22Rv1 (cell line): Measurements from ENCODE around the gene WDR44.

Experiments
- H3K27ac ChIP-seq: fragments of 450-650 bp; 2 replicates; pipeline ENCODE4 v1.5.1; 2017
- ZFX ChIP-seq: fragments of 450-650 bp; IDR thresholded peaks from 2 replicates; pipeline ENCODE4 v1.6.1; 2017; ENCODE audit warnings: antibody characterized with exemption, borderline replicate concordance
- TF ChIP-seq, protein P1 (sequence below): fragments of 450-650 bp; IDR thresholded peaks from 2 replicates; pipeline ENCODE4 v1.5.1; 2017; ENCODE audit warnings: mild to moderate bottlenecking

WDR44 gene

DNA sequence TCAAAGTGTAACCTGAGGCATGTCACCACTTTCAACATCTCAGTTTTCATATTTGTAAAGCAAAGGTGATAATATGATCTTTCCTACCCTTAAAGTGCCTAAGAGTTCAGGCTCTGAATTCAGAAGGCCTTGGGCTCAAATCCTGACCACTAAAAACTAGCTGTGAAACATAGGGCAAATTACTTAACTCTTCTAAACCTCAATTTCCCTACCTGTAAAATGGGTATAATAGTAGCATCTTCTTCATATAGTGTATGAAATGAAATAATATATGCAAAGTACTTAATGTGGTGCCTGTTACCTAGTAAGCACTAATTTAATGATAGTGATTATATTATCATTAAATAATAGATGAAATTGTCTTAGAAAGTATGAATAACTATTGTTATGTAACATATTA lies 7.0 kb upstream of the WDR44 start:
- TF ChIP-seq, protein P1, sequence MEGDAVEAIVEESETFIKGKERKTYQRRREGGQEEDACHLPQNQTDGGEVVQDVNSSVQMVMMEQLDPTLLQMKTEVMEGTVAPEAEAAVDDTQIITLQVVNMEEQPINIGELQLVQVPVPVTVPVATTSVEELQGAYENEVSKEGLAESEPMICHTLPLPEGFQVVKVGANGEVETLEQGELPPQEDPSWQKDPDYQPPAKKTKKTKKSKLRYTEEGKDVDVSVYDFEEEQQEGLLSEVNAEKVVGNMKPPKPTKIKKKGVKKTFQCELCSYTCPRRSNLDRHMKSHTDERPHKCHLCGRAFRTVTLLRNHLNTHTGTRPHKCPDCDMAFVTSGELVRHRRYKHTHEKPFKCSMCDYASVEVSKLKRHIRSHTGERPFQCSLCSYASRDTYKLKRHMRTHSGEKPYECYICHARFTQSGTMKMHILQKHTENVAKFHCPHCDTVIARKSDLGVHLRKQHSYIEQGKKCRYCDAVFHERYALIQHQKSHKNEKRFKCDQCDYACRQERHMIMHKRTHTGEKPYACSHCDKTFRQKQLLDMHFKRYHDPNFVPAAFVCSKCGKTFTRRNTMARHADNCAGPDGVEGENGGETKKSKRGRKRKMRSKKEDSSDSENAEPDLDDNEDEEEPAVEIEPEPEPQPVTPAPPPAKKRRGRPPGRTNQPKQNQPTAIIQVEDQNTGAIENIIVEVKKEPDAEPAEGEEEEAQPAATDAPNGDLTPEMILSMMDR: no peak
- TF ChIP-seq ZFX: no peak
- H3K27ac ChIP-seq: no peak overlapping the region

- H3K27ac ChIP-seq: peak overlapping the region; percentile 94
- TF ChIP-seq, protein P1: no peak
- TF ChIP-seq ZFX: no peak
Observed at GRCh38 chrX:118345045-118345463, 852 bp upstream of the WDR44 start.

- TF ChIP-seq, protein P1: no peak
- no peak for TF ChIP-seq ZFX
- H3K27ac ChIP-seq: peak overlapping the region; percentile 94
Observed at GRCh38 chrX:118346258-118347094, 570 bp downstream of the WDR44 start.

GRCh38 chrX:118347131-118347530 lies 1.2 kb downstream of the WDR44 start:
- TF ChIP-seq ZFX: no peak
- TF ChIP-seq, protein P1: no peak
- peak overlapping the region; percentile 94 for H3K27ac ChIP-seq

GRCh38 chrX:118347736-118348135 lies 1.8 kb downstream of the WDR44 start:
- H3K27ac ChIP-seq: no peak overlapping the region
- TF ChIP-seq, protein P1: no peak
- no peak for TF ChIP-seq ZFX

GRCh38 chrX:118348186-118348810 lies 2.4 kb downstream of the WDR44 start:
- no peak overlapping the region for H3K27ac ChIP-seq
- TF ChIP-seq ZFX: no peak
- TF ChIP-seq, protein P1: no peak

DNA sequence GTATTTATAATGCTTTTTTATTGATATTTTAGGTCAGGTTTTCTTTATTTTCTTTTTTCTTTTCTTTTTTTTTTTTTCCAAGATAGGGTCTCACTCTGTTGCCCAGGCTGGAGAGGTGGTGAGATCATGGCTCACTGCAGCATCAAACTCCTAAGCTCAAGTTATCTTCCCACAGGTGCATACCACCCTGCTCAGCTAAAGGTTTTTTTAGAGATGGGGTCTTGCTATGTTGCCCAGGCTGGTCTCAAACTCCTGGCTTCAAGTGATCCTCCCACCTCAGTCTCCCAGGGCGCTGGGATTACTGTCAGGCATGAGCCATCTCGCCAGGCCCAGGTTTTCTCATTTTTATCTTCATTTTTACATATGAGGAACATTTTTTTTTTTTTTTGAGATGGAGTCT lies 3.3 kb downstream of the WDR44 start:
- no peak overlapping the region for H3K27ac ChIP-seq
- TF ChIP-seq, protein P1: no peak
- no peak for TF ChIP-seq ZFX
